ENCODE measurements around the gene SLC4A11. TPM values are rescaled to one million over a fixed set of nuclear protein-coding genes. Genes with fewer than 3 reads are reported as not detected.

Gene SLC4A11
- total and polyA plus RNA-seq, 10 of the 15 experiments (the other 5 are each of a cell fraction or from before 2014, with no cell fraction given) = 0.07 to 2.3 (median 1.1) TPM

- TF ChIP-seq, protein P1, sequence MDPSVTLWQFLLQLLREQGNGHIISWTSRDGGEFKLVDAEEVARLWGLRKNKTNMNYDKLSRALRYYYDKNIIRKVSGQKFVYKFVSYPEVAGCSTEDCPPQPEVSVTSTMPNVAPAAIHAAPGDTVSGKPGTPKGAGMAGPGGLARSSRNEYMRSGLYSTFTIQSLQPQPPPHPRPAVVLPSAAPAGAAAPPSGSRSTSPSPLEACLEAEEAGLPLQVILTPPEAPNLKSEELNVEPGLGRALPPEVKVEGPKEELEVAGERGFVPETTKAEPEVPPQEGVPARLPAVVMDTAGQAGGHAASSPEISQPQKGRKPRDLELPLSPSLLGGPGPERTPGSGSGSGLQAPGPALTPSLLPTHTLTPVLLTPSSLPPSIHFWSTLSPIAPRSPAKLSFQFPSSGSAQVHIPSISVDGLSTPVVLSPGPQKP (IDR thresholded peaks at IDR 0.05; ENCODE audit: low read depth, low read length) = no peak
- TF ChIP-seq, protein P2, sequence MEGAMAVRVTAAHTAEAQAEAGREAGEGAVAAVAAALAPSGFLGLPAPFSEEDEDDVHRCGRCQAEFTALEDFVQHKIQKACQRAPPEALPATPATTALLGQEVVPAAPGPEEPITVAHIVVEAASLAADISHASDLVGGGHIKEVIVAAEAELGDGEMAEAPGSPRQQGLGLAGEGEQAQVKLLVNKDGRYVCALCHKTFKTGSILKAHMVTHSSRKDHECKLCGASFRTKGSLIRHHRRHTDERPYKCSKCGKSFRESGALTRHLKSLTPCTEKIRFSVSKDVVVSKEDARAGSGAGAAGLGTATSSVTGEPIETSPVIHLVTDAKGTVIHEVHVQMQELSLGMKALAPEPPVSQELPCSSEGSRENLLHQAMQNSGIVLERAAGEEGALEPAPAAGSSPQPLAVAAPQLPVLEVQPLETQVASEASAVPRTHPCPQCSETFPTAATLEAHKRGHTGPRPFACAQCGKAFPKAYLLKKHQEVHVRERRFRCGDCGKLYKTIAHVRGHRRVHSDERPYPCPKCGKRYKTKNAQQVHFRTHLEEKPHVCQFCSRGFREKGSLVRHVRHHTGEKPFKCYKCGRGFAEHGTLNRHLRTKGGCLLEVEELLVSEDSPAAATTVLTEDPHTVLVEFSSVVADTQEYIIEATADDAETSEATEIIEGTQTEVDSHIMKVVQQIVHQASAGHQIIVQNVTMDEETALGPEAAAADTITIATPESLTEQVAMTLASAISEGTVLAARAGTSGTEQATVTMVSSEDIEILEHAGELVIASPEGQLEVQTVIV (IDR thresholded peaks at IDR 0.05; ENCODE audit: borderline replicate concordance, partially characterized antibody) = no peak
- TF ChIP-seq E2F8 (IDR thresholded peaks at IDR 0.05; ENCODE audit: low read depth, partially characterized antibody) (no peak), TCF3 (IDR thresholded peaks at IDR 0.05; ENCODE audit: borderline replicate concordance, insufficient read depth, low read depth, low read length) (no peak), SUPT20H (IDR thresholded peaks at IDR 0.05; ENCODE audit: borderline replicate concordance, control insufficient read depth, low read depth, low read length) (no peak), MLLT1 (IDR thresholded peaks at IDR 0.05) (no peak), POLR2AphosphoS2 (IDR thresholded peaks at IDR 0.05; ENCODE audit: low read depth, low read length) (no peak), ZSCAN29 (IDR thresholded peaks at IDR 0.05) (no peak), SRF (IDR thresholded peaks at IDR 0.05; ENCODE audit: low read depth in 2 of 2, low read length in 2 of 2) (no peak), POLR2A (IDR thresholded peaks at IDR 0.05; ENCODE audit: low read depth, low read length) (no peak)
Measured at GRCh38 chr20:3224681-3225421, 14.1 kb downstream of the SLC4A11 start (continued).

All from GM12878 (cell line).